K562 (cell line): ENCODE measurements around the gene C22orf42. TPM values are rescaled to one million over a fixed set of nuclear protein-coding genes. Genes with fewer than 3 reads are reported as not detected.
"Not testable (repeated sequence)": the region's sequence is repeated elsewhere in the genome, so short reads cannot be mapped to it uniquely, and the experiment has no call there.

Experiments used
- ATAC-seq: fragments of 200-7000 bp; cut with Tn5 transposase; 3 replicates; pipeline ENCODE4 v1.9.1; 2020; ENCODE audit warnings: moderate library complexity
- BruUV-seq: library from RNA; stranded (reverse); fragments of 400-500 nt; replicated peaks from 2 replicates; lab custom pipeline; 2021; lab: Mats Ljungman, UMichigan
- CTCF ChIA-PET: fragments of 300-600 bp; formaldehyde crosslinking; extraction: SDS; loops from one replicate; lab custom pipeline; 2021; ENCODE audit warnings: low intra/inter-chr PET ratio; lab: Yijun Ruan, JAX
- POLR2A ChIA-PET: fragments of 300-600, 350-650 bp; sonication (Branson Sonifier 250); formaldehyde crosslinking; extraction: SDS; loops from one replicate; lab custom pipeline; 2021; ENCODE audit warnings: antibody characterized with exemption, inconsistent platforms; lab: Yijun Ruan, JAX
- DNase-seq, 4 experiments: peaks; one replicate each; pipeline versions ENCODE4 v3.0.0 to v3.0.0-alpha.2; 2011 to 2018; ENCODE audit warnings: low spot score in 3 of 4, mixed read lengths in 3 of 4; ENCODE audit errors: extremely low read depth in 1 of 4
- FAIRE-seq: peaks from 2 replicates; lab custom pipeline; 2011; peaks lifted over from hg19 to GRCh38; lab: Jason Lieb, UNC
- H2AFZ ChIP-seq: 2 replicates; pipeline ENCODE4 v1.6.0; 2011; ENCODE audit warnings: low read depth, low read length, control low read depth, inconsistent platforms
- H3K27ac ChIP-seq: fragments of 200-600 bp; 3 replicates; pipeline ENCODE4 v1.8.0; 2011; ENCODE audit warnings: low read depth, mild to moderate bottlenecking, control low read depth, inconsistent platforms, low read length, moderate library complexity, mixed read lengths; ENCODE audit errors: extremely low read depth
- H3K27me3 ChIP-seq, 2 experiments: fragments of 300-600 bp in 1 of 2; 2 replicates in 1 of 2; 3 replicates in 1 of 2; pipeline versions ENCODE4 v1.6.0 to v1.8.0; 2011; ENCODE audit warnings: inconsistent platforms in 2 of 2, low read length in 2 of 2, mild to moderate bottlenecking in 1 of 2, mixed read lengths in 1 of 2, moderate library complexity in 1 of 2; ENCODE audit not compliant: control insufficient read depth in 2 of 2, insufficient read depth in 2 of 2
- H3K36me3 ChIP-seq: fragments of 300-600 bp; 3 replicates; pipeline ENCODE4 v1.8.0; 2011; ENCODE audit warnings: mild to moderate bottlenecking, low read length, inconsistent platforms; ENCODE audit not compliant: control insufficient read depth, insufficient read depth
- H3K4me1 ChIP-seq, 2 experiments: fragments of 200-600 bp in 1 of 2; replicated peaks in 1 of 2; 2 replicates in 1 of 2; 3 replicates in 1 of 2; pipeline versions ENCODE4 v1.5.1 to v1.8.0; 2011; ENCODE audit warnings: inconsistent platforms in 2 of 2, low read length in 2 of 2, mild to moderate bottlenecking in 1 of 2, mixed read lengths in 1 of 2, moderate library complexity in 1 of 2; ENCODE audit not compliant: control insufficient read depth in 2 of 2, insufficient read depth in 2 of 2
- H3K4me2 ChIP-seq: 2 replicates; pipeline ENCODE4 v1.6.1; 2011; ENCODE audit warnings: low read length, control low read depth, inconsistent platforms, mixed read lengths; ENCODE audit not compliant: insufficient read depth
- H3K4me3 ChIP-seq: fragments of 200-600 bp; sonication (generic), shearing (Covaris generic); 2 replicates; pipeline ENCODE4 v1.5.1; 2016; ENCODE audit warnings: control low read depth, inconsistent platforms
- H3K79me2 ChIP-seq: fragments of 200-600 bp; 3 replicates; pipeline ENCODE4 v1.8.0; 2011; ENCODE audit warnings: low read length, inconsistent platforms; ENCODE audit not compliant: control insufficient read depth, insufficient read depth
- H3K9ac ChIP-seq, 2 experiments: 2 replicates each; pipeline versions ENCODE4 v1.6.0 to v1.6.1; 2011; ENCODE audit warnings: low read depth in 2 of 2, low read length in 2 of 2, control low read depth in 1 of 2, inconsistent platforms in 1 of 2, mild to moderate bottlenecking in 1 of 2, mixed read lengths in 1 of 2; ENCODE audit not compliant: insufficient read depth in 1 of 2
- H3K9me1 ChIP-seq: one replicate; pipeline ENCODE4 v1.6.0; 2011; ENCODE audit warnings: inconsistent platforms, mild to moderate bottlenecking, low read length, moderate library complexity; ENCODE audit not compliant: control insufficient read depth, insufficient read depth
- H3K9me3 ChIP-seq: replicated peaks from 2 replicates; pipeline ENCODE4 v1.5.1; 2011; ENCODE audit warnings: low read depth, low read length, inconsistent platforms; ENCODE audit not compliant: control insufficient read depth, insufficient read depth
- H4K20me1 ChIP-seq: replicated peaks from 2 replicates; pipeline ENCODE4 v1.6.1; 2011; ENCODE audit warnings: low read length, inconsistent platforms, mixed read lengths; ENCODE audit not compliant: control insufficient read depth, insufficient read depth
- ELF1 ChIP-seq: fragments of 200-800 bp; sonication (Bioruptor generic); IDR thresholded peaks from 2 replicates; pipeline ENCODE4 v1.6.1; 2016; ENCODE audit warnings: missing genetic modification characterization, missing compliant biosample characterization
- MAFG ChIP-seq: fragments of 450-650 bp; conservative IDR thresholded peaks from 2 replicates; pipeline ENCODE4 v1.6.1; 2016; ENCODE audit warnings: missing genetic modification characterization, missing compliant biosample characterization
- TAF1 ChIP-seq: IDR thresholded peaks from 2 replicates; pipeline ENCODE4 v1.6.1; 2011; ENCODE audit warnings: mild to moderate bottlenecking, low read length, moderate library complexity; ENCODE audit not compliant: insufficient read depth, control insufficient read depth, severe bottlenecking; ENCODE audit errors: extremely low read depth
- U2AF2 ChIP-seq: fragments of 200-400 bp; formaldehyde crosslinking; optimal IDR thresholded peaks from 2 replicates; pipeline ENCODE3; 2017; ENCODE audit warnings: low read depth, mild to moderate bottlenecking, low read length
- ZNF431 ChIP-seq: sonication (generic); formaldehyde crosslinking; IDR thresholded peaks from 2 replicates; pipeline ENCODE4 v1.8.0; 2022; ENCODE audit warnings: mild to moderate bottlenecking, missing genetic modification reagents
- WGBS: fragments of 100-300 bp; shearing (Covaris generic); methylation state at CpG from one replicate; pipeline ENCODE4 v1.1.6; 2016; ENCODE audit warnings: low coverage, mixed read lengths; ENCODE audit not compliant: insufficient coverage; ENCODE audit errors: missing lambda C conversion rate; 5-methylcytosine and 5-hydroxymethylcytosine counted together
- in situ Hi-C: fragments of 300-500 bp; cut with MboI; formaldehyde crosslinking; loops from 4 replicates; pipeline ENCODE4 v1.15.0; 2018; ENCODE audit warnings: inconsistent platforms, mixed read lengths
- intact Hi-C: fragments of 100-400 bp; cut with micrococcal nuclease; formaldehyde crosslinking; loops from 2 replicates; pipeline ENCODE4 v1.14.2; 2022
- polyA plus RNA-seq, 8 experiments: library from polyadenylated mRNA; depleted of rRNA in 4 of 8; stranded (reverse) in 5 of 8; unstranded in 3 of 8; fragments of >200 nt; fragmentation: Nextera tagmentation in 2 of 8; fragmentation: Illumina TruSeq in 1 of 8; extraction: Ambion mirVana in 2 of 8; extraction: Trizol in 1 of 8; gene quantifications; 2 replicates each; pipeline versions ENCODE4 v1.2.1 to v1.2.3, GENCODE V29; 2011 to 2014; ENCODE audit warnings: inconsistent platforms in 1 of 8, missing spikeins in 1 of 8
- total RNA-seq, 7 experiments: library from RNA; depleted of rRNA in 6 of 7; stranded (reverse); fragments of >200 nt in 6 of 7; fragmentation: Illumina TruSeq in 2 of 7; extraction: Trizol in 2 of 7; gene quantifications; 2 replicates each; pipeline versions ENCODE4 v1.2.1 to v1.2.3, GENCODE V29; 2011 to 2021; ENCODE audit warnings: low replicate concordance in 1 of 7
- TF ChIP-seq, protein P1 (sequence below): sonication (generic); formaldehyde crosslinking; IDR thresholded peaks from 2 replicates; pipeline ENCODE4 v1.5.0; 2020; ENCODE audit warnings: missing genetic modification reagents

Gene C22orf42
- total and polyA plus RNA-seq, 9 of the 15 experiments (the other 6 are each of a cell fraction or from before 2014, with no cell fraction given), result not detected

DNA sequence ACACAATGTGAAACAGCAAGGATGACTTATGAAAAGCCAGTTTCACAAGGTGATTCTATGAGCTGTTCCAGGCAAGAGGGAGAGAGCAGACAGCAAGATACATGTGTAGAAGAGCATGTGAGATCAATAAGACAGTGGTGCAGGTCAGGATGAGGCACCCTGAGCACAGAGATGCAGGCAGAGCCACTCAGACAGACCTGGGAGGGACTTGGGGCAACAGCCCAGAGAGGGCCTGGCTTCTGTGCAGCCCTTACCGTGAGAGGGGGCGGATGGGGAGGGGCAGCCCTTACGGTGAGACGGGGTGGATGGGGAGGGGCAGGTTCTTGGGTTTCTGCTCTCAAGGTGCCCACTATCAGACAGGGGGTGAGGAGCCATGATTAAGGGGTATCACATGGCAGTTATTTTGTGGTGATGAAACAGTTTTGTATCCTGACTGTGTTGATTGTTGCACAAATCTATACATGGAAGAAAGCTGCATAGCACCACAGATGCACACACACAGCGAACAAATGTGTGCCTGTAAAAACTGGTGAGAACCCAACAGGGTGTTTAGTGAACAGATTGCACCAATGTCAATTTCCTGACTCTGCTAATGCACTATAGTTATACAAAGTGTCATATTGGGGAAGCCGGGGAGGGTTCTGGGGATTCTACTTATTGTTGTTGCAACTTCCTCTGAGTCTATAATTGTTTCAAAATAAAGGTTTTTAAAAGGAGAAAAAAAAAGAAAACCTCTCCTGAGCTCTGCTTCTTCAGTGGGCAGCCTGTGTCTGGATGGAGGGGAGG is 5.2 kb upstream of the C22orf42 start (continued):
- TF ChIP-seq TAF1 (no peak), ZNF431 (CRISPR knock-in tag) (no peak), ELF1 (tag) (no peak), MAFG (tag) (no peak), U2AF2 (no peak)
- TF ChIP-seq, protein P1, sequence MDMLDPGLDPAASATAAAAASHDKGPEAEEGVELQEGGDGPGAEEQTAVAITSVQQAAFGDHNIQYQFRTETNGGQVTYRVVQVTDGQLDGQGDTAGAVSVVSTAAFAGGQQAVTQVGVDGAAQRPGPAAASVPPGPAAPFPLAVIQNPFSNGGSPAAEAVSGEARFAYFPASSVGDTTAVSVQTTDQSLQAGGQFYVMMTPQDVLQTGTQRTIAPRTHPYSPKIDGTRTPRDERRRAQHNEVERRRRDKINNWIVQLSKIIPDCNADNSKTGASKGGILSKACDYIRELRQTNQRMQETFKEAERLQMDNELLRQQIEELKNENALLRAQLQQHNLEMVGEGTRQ (CRISPR knock-in tag), result no peak

DNA sequence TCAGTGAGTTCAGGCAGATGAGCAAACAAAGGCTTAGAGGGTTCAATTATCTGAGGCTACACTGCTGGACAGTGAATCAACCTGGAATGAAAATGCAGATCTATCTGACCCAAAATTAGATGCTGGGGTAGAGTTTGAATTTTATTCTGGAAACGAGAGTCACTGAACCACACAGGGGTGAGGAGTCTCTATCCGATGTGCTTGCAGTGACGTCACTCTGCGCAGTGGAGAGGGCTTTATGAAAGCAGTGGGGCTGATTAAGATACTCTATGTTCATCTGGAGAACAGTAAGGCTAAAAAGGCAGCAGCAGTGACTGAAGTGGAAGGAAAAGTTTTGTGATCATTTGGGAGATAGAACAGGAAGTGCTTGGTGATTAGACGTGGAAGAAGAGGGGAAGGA is 1.3 kb upstream of the C22orf42 start:
- intact Hi-C loops, POLR2A ChIA-PET, DNase-seq, H3K4me2 ChIP-seq, CTCF ChIA-PET, H3K9me1 ChIP-seq, BruUV-seq, H3K79me2 ChIP-seq, H3K9ac ChIP-seq, H2AFZ ChIP-seq, H3K27me3 ChIP-seq, ATAC-seq, H3K27ac ChIP-seq, H3K4me3 ChIP-seq, H3K36me3 ChIP-seq, H3K4me1 ChIP-seq, in situ Hi-C loops, H3K9me3 ChIP-seq, H4K20me1 ChIP-seq: not testable (repeated sequence)
- FAIRE-seq, result peak; percentile 60
- WGBS, result 3% methylated on average over 4 of the region's 5 CpGs

DNA sequence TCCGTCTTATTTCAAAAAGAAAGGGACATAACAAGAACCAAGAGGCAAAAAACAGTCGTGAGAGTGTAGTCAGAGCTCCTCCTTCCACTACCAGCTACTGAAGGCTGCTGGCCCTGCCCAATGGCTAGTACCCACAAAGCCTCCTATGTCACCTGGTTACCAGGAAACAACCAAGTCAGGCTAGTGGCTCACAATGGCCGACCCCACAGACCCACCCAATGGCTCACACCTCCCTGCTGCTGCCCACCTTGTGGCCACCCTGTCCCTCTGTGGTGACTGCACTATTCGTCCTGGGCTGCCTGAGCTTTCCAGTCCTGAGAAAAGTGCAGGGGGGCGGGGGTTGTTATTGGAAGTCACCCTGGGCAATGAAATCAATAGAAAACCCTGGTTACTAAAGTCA is 1.5 kb downstream of the C22orf42 start:
- H3K9me1 ChIP-seq, ATAC-seq, H3K79me2 ChIP-seq, H2AFZ ChIP-seq, FAIRE-seq, H3K4me1 ChIP-seq, H3K4me2 ChIP-seq, H4K20me1 ChIP-seq, H3K9ac ChIP-seq, CTCF ChIA-PET, intact Hi-C loops, H3K9me3 ChIP-seq, in situ Hi-C loops, POLR2A ChIA-PET, H3K27me3 ChIP-seq, H3K4me3 ChIP-seq, BruUV-seq, H3K36me3 ChIP-seq, H3K27ac ChIP-seq, DNase-seq: not testable (repeated sequence)
- 7% methylated on average over 3 of the region's 5 CpGs for WGBS

DNA sequence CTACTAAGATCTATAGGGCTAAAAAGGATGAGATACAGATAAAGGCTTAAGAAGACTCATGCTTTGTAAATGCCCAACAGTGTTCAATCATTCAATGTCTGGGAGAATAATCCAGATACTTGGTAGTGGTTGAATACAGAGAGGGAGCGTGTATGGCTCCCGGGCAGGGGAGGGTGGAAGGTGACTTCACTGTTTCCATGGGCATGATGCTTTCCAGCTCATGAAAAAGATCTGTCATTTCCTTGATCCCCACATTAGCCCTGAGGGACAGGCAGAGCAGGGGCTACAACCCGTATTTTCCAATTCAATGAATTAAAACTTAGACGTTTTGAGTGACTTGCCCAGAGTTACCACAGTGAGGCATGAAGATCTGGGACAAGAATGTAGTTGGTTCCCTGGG is 4.4 kb downstream of the C22orf42 start:
- CTCF ChIA-PET, H4K20me1 ChIP-seq, H3K9me3 ChIP-seq, H3K4me1 ChIP-seq, H3K4me2 ChIP-seq, H3K27ac ChIP-seq, DNase-seq, POLR2A ChIA-PET, H2AFZ ChIP-seq, H3K27me3 ChIP-seq, FAIRE-seq, H3K9ac ChIP-seq, H3K9me1 ChIP-seq, in situ Hi-C loops, H3K79me2 ChIP-seq, intact Hi-C loops, H3K4me3 ChIP-seq, H3K36me3 ChIP-seq, BruUV-seq, ATAC-seq: not testable (repeated sequence)
- 0% methylated on average over 4 of the region's 4 CpGs for WGBS
